K562 (cell line): Measurements from ENCODE around the gene VSTM2B. TPM values are rescaled to one million over a fixed set of nuclear protein-coding genes. Genes with fewer than 3 reads are reported as not detected.

Experiments used
- BMI1 ChIP-seq: fragments of 150-350 bp; IDR thresholded peaks from 2 replicates; pipeline ENCODE4 v1.6.1; 2014; ENCODE audit warnings: low read length
- MBD1 ChIP-seq: fragments of 250-450 bp; sonication (Bioruptor Pico); IDR thresholded peaks from 2 replicates; pipeline ENCODE4 v1.8.0; 2022; ENCODE audit warnings: inconsistent platforms
- MEF2D ChIP-seq: conservative IDR thresholded peaks from 2 replicates; pipeline ENCODE4 v1.6.1; 2016; ENCODE audit warnings: low read depth, missing genetic modification characterization, missing compliant biosample characterization
- TEAD2 ChIP-seq: fragments of 450-650 bp; IDR thresholded peaks from 2 replicates; pipeline ENCODE4 v1.6.1; 2016; ENCODE audit warnings: missing genetic modification characterization, control low read depth, missing compliant biosample characterization
- TEAD4 ChIP-seq, 2 experiments: sonication (generic) in 1 of 2; formaldehyde crosslinking in 1 of 2; IDR thresholded peaks; 2 replicates each; pipeline versions ENCODE4 v1.6.1 to v1.8.0; 2012 to 2022; ENCODE audit warnings: borderline replicate concordance in 1 of 2, inconsistent platforms in 1 of 2, low read length in 1 of 2, mild to moderate bottlenecking in 1 of 2, missing genetic modification reagents in 1 of 2
- TRIM24 ChIP-seq, 2 experiments: fragments of 450-650 bp; IDR thresholded peaks; 2 replicates each; pipeline ENCODE4 v1.6.1; 2016
- ZNF311 ChIP-seq: fragments of 250-450 bp; sonication (Bioruptor Pico); IDR thresholded peaks from 2 replicates; pipeline ENCODE4 v1.4.0; 2020; ENCODE audit warnings: mild to moderate bottlenecking, moderate library complexity
- polyA plus RNA-seq, 8 experiments: library from polyadenylated mRNA; depleted of rRNA in 4 of 8; stranded (reverse) in 5 of 8; unstranded in 3 of 8; fragments of >200 nt; fragmentation: Nextera tagmentation in 2 of 8; fragmentation: Illumina TruSeq in 1 of 8; extraction: Ambion mirVana in 2 of 8; extraction: Trizol in 1 of 8; gene quantifications; 2 replicates each; pipeline versions ENCODE4 v1.2.1 to v1.2.3, GENCODE V29; 2011 to 2014; ENCODE audit warnings: inconsistent platforms in 1 of 8, missing spikeins in 1 of 8
- total RNA-seq, 7 experiments: library from RNA; depleted of rRNA in 6 of 7; stranded (reverse); fragments of >200 nt in 6 of 7; fragmentation: Illumina TruSeq in 2 of 7; extraction: Trizol in 2 of 7; gene quantifications; 2 replicates each; pipeline versions ENCODE4 v1.2.1 to v1.2.3, GENCODE V29; 2011 to 2021; ENCODE audit warnings: low replicate concordance in 1 of 7
- TF ChIP-seq, protein P1 (sequence below): fragments of 200-800 bp; sonication (Bioruptor generic); IDR thresholded peaks from 2 replicates; pipeline ENCODE4 v1.6.1; 2016; ENCODE audit warnings: missing genetic modification characterization, missing compliant biosample characterization
- TF ChIP-seq, protein P2 (sequence below), 2 experiments: fragments of 450-650 bp; formaldehyde crosslinking in 1 of 2; IDR thresholded peaks; 2 replicates each; pipeline versions ENCODE4 v1.4.0 to v1.6.1; 2014 to 2020; ENCODE audit warnings: mild to moderate bottlenecking in 2 of 2, borderline replicate concordance in 1 of 2, low read depth in 1 of 2

VSTM2B gene
- total and polyA plus RNA-seq, 9 of the 15 experiments (the other 6 are each of a cell fraction or from before 2014, with no cell fraction given) = not detected

DNA sequence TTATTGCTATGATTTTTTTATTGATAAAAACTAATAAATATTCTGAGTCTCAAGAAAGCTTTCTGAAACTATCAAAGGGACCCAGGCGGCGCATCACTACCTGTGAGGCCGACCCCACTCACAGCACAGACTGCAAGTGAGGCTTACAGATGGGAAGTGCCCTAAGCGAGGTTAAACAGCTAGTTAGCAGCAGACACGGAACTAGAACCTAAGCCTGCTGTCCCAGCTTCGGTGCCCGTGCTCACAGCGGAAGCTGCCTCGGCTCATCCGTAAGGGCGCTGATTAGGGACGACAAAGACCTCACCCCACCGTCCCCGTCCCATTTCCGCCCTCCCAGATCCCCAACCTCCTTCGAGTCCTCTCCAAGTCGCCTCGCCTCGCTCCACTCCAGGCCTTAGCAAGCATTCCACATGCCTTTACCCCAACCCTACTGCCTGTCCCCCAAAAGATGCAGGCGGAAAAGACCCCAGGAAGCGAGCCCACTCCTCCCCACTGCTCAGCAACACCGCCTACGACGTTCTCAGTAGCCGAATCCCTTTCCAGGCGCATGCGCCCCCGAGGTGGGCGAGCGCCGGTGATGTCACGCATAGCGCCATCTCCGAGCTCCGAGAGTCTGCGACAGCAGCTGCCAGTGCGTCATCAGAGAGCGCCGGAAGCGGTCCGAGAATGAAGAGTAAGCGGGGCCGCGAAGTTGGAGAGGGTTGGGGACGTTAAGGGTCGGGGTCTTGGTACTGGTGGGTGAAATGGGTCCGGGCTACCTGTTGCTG lies 80.0 kb downstream of the VSTM2B start, which contains the start of gene POP4 (continued):
- TF ChIP-seq, protein P1, sequence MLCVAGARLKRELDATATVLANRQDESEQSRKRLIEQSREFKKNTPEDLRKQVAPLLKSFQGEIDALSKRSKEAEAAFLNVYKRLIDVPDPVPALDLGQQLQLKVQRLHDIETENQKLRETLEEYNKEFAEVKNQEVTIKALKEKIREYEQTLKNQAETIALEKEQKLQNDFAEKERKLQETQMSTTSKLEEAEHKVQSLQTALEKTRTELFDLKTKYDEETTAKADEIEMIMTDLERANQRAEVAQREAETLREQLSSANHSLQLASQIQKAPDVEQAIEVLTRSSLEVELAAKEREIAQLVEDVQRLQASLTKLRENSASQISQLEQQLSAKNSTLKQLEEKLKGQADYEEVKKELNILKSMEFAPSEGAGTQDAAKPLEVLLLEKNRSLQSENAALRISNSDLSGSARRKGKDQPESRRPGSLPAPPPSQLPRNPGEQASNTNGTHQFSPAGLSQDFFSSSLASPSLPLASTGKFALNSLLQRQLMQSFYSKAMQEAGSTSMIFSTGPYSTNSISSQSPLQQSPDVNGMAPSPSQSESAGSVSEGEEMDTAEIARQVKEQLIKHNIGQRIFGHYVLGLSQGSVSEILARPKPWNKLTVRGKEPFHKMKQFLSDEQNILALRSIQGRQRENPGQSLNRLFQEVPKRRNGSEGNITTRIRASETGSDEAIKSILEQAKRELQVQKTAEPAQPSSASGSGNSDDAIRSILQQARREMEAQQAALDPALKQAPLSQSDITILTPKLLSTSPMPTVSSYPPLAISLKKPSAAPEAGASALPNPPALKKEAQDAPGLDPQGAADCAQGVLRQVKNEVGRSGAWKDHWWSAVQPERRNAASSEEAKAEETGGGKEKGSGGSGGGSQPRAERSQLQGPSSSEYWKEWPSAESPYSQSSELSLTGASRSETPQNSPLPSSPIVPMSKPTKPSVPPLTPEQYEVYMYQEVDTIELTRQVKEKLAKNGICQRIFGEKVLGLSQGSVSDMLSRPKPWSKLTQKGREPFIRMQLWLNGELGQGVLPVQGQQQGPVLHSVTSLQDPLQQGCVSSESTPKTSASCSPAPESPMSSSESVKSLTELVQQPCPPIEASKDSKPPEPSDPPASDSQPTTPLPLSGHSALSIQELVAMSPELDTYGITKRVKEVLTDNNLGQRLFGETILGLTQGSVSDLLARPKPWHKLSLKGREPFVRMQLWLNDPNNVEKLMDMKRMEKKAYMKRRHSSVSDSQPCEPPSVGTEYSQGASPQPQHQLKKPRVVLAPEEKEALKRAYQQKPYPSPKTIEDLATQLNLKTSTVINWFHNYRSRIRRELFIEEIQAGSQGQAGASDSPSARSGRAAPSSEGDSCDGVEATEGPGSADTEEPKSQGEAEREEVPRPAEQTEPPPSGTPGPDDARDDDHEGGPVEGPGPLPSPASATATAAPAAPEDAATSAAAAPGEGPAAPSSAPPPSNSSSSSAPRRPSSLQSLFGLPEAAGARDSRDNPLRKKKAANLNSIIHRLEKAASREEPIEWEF = no peak
- TF ChIP-seq TEAD2 (tag) (no peak), MEF2D (tag) (no peak), TRIM24 (IDR thresholded peaks at IDR 0.05) (peak in 1 of 2 experiments; percentile 63; a peak in 1 of 4 replicates), TEAD4 (IDR thresholded peaks at IDR 0.05; ENCODE audit: low read length) (no peak), TEAD4 (CRISPR knock-in tag; IDR thresholded peaks at IDR 0.05; ENCODE audit: borderline replicate concordance) (no peak), ZNF311 (CRISPR knock-in tag) (no peak), BMI1 (no peak), MBD1 (no peak)
- TF ChIP-seq, protein P2, sequence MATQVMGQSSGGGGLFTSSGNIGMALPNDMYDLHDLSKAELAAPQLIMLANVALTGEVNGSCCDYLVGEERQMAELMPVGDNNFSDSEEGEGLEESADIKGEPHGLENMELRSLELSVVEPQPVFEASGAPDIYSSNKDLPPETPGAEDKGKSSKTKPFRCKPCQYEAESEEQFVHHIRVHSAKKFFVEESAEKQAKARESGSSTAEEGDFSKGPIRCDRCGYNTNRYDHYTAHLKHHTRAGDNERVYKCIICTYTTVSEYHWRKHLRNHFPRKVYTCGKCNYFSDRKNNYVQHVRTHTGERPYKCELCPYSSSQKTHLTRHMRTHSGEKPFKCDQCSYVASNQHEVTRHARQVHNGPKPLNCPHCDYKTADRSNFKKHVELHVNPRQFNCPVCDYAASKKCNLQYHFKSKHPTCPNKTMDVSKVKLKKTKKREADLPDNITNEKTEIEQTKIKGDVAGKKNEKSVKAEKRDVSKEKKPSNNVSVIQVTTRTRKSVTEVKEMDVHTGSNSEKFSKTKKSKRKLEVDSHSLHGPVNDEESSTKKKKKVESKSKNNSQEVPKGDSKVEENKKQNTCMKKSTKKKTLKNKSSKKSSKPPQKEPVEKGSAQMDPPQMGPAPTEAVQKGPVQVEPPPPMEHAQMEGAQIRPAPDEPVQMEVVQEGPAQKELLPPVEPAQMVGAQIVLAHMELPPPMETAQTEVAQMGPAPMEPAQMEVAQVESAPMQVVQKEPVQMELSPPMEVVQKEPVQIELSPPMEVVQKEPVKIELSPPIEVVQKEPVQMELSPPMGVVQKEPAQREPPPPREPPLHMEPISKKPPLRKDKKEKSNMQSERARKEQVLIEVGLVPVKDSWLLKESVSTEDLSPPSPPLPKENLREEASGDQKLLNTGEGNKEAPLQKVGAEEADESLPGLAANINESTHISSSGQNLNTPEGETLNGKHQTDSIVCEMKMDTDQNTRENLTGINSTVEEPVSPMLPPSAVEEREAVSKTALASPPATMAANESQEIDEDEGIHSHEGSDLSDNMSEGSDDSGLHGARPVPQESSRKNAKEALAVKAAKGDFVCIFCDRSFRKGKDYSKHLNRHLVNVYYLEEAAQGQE (IDR thresholded peaks at IDR 0.05; ENCODE audit: borderline replicate concordance) = no peak
- TF ChIP-seq, protein P2 (CRISPR knock-in tag; IDR thresholded peaks at IDR 0.05; ENCODE audit: low read depth) = 0 out of 2 replicates have a peak, but pooled peaks have one; percentile 55
